GM21737 (cell line): ENCODE measurements around the gene CYTH1.

Source experiments
- ATAC-seq: cut with Tn5 transposase; IDR thresholded peaks from one replicate; pipeline ENCODE4 v1.9.1; 2021; ENCODE audit warnings: mild to moderate bottlenecking, moderate library complexity; ENCODE audit not compliant: unreplicated experiment

CYTH1 gene

DNA sequence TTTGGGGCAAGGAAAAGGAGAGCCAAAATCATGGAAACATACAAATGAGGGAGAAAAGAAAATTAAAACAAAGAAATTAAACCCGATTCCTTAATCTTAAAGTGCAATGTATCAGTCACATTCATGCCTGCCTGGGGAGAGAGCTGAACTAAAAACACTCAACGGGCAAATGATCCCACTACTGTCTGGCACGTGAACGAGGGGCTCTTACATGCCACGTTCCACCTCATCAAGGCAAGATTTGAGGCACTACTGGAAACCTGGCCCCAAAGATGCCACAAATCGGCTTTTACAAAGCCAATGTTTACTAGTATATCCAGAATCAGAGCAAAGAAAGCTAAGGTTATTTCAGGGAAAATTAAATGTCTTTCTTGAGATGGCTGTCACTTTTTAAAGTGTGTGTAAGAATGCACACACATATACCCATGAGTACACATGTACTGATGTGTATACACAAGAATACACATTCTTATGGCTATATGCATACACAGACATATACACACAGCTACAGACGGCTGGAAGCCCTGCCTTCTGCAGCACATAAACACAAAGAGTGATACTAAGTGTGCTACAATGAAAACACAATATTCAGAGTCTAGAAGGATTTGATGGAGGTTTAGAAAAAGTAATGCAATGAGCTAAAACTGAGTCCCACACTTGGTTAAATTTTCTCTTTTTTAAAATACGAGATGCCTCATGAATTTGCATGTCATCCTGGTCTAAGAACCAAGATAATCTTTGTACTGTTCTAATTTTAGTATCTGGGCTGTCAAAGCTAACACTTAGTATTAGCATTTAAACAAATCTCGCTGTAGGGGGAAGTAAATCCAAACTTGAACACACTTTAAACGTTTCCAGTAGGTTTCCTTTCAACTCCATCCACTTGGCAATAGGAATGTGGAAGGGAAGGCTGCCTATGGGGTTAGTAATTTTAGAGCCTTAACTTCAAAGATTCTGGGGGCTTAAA is 85.8 kb downstream of the CYTH1 start:
- no peak for ATAC-seq

DNA sequence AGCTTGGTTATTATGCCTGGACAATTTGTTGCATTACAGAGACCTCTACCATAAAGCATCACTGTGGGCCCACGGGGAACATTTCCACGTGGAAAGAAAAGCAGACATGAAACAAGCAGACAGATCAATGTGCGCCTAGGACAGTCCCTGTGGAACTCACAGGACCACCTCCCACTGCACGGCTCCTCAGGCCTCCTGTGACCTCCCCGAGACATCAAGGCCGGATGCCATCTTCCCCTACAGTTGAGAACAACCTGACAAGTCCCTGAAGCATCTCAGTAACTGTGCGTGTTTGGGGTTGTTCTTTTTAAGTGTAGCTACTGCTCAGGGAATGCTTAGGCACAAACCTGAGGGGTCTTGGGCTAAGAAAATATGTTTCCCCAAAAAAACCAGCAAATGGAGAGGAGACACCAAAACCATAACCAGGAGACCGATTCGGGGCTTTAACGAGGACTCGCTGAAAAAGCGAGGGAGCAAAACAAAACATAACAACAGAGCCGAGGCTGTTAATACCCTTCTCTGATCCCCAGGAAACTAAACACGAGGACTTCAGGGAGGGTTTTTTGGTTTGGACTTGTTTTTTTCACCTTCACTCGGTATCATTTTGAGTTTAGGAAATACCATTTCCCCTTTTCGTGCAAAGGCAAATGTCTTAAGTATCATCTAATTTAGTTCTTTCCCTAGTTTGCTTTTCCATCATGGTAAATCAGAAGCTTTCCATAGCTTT is 87.1 kb downstream of the CYTH1 start:
- ATAC-seq: no peak

DNA sequence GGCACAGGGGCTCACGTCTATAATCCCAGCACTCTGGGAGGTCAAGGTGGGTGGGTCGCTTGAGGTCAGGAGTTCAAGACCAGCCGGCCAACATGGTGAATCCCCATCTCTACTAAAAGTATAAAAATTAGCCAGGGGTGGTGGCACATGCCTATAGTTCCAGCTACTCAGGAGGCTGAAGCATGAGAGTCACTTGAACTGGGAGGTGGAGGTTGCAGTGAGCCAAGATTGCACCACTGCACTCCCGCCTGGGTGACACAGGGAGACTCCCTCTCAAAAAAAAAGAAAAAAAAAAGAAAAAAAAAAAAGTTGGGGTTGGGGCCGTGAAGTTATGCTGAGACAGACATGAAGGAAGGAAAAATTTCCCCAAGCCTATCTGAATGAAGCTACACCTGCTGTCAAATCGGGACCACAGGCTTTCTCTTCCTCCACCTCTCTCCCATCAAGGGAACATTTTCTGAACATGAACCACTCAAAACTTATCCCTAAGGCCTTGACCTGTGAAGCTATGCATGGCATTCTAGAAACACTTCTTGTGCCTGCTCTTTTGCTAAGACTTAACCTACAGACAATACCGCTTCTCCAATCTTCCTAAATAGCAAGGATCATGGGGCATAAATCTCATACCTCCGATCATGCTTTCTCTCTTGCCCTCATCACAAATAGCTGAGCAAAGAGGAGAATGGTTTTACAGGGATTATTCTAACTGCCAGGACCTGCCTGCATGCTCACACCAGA is 88.6 kb downstream of the CYTH1 start:
- ATAC-seq: no peak

DNA sequence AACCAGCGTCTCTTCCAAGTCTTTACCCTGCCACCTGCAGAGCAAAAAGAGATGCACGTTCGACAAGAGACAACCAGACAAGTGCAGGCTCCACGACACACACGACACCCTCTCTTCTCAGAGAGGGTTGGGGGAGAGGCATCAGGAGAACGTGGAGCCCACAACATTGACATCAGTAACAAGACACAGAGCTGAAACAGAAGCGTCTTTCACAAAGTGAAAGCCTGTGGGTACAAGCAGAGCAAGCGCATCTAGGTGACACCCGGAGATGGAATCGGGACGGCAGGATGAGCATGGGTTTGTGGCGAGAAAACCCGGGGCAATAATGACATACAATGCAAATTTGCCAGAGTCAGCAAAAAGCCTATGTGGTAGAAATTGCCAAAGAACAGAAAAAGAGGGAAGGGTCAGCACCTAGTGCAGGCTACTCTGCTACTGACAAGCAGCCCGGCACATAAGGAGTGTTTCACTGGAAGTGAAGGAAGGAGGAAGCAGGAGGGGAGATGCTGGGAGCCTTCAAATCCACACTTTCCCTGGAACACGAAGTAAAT is 89.5 kb downstream of the CYTH1 start:
- no peak for ATAC-seq

DNA sequence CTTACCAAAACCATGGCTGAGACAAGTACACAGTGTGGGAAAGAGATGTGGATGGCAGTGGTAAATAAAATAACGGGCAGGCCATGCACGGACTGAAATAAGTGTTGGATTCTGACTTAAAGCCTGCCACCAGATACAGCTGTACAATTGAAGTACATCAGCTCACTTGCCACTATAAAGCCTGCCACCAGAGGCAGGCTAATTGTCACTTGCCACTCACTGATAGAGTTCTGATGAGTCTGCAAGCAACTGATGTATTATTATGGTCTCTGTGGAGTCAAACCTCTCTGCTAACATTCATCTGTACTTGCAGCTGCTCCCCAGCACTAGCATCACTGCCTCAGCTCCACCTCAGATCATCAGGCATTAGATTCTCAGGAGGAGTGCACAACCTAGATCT is 93.0 kb downstream of the CYTH1 start:
- ATAC-seq: no peak

DNA sequence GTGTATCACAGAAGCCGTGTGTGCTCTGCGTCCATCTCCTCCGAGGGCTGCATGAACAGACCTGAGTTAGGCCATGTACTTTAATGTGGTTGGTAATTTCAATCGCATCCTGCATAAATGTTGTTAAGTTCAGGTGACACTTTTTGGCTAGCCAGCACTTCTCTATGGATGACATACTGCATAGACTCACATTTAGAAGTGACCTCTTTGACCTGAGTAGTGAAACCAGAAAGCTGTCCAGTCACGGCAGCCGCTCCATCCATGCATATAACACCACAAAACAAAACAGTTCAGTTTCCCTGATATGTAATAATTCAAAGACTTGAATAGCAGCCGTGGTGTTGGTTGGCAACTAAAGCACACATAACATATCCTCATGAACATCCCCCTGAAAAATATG is 94.1 kb downstream of the CYTH1 start:
- no peak for ATAC-seq

DNA sequence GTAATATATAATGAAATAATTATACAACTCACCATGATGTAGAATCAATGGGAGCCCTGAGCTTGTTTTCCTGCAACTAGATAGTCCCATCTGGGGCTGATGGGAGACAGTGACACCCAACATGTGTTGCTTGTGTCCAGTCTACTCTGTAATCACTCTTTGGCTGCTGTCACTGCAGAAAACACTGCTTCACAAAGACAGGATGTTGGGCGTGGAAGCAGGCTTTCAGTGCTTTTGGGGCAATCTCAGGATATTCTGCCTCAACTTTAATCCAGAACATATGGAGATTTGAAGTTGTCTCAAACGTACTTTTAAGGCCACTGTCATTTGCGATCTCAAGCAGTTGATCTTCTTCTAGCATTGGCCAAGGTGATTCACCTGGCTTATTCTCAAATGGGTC is 94.9 kb downstream of the CYTH1 start:
- no peak for ATAC-seq

DNA sequence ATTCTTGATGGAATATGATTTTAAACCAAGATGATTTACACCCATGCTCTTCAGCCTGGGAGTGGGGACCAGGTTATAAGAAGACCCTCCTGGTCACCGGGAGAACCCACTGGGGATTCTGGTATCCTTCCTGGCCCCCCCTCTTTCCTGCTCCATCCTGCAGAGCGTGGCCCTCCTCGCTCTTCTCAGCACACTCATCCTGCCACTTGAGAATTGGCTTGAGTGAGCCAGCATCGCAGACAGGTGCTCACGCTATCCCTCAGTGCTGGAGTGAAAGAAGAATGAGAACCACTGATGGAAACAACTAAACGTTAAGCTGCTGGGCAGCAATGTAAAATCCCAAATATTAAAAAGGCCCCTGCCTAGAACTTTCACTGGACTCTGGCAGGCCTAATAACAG is 98.0 kb downstream of the CYTH1 start:
- ATAC-seq: no peak

DNA sequence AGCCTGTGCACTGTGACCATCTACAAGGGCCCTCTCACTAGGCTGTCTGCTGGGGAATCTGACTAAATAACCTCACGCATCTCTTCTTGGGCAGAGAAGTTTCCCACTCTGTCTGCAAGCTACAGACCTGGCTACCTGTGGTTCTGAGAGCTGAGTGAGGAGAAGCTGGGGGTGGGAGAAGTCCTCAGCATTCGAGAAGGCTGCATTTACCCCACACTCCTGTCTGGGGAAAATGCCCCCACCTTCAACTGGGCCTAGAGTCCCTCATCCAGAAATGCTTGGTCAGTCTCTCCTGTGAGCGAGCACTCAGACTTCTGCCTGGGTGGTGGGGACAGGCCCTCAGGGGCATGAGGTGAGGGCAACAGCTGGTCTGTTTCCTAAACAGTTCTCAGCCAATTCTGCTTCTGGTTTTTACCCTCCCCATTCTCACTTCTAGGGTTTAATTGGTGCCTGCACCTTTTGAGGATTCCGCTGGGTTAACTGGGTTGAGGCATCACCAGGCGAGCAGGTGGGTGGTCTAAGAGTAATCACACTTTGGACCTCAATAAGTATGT is 98.6 kb downstream of the CYTH1 start:
- ATAC-seq: no peak

DNA sequence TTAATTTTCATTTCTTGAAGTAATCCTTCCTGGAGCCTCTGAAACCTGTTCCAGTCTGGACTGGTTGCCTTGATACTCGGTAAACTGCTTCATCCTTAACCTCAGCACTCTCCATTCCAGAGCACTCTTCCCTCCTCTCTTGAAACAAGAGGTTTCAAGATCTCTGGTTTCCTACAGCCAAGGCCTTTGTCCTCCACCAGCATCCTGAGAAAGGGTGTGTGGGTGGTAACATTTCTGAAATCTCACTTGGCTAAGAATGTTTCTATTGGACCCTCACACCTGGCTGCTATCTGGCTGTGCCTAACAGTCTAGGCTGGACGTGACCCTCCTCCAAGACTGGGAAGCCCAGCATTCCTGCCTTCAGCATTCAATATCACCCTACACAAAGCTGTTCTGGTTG is 99.7 kb downstream of the CYTH1 start:
- ATAC-seq: no peak

DNA sequence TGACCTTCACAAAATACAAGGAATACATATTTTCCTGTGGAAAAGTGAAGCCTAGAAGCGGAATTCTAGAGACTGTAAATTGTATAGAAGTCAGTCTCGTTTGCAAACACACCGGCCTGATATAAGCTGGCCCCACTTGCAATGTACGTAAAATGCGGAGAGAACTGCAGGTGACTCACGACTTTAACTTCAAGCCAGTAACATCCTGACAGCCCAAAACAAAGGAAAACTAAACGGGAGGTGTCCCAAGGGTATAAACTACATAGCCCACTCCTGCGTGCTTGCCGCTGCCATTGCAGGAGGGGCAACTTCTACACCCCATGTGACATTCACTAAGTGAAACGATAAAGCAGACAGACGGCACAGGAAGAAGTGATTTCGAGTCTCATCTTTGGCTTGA is 101.6 kb downstream of the CYTH1 start:
- no peak for ATAC-seq

DNA sequence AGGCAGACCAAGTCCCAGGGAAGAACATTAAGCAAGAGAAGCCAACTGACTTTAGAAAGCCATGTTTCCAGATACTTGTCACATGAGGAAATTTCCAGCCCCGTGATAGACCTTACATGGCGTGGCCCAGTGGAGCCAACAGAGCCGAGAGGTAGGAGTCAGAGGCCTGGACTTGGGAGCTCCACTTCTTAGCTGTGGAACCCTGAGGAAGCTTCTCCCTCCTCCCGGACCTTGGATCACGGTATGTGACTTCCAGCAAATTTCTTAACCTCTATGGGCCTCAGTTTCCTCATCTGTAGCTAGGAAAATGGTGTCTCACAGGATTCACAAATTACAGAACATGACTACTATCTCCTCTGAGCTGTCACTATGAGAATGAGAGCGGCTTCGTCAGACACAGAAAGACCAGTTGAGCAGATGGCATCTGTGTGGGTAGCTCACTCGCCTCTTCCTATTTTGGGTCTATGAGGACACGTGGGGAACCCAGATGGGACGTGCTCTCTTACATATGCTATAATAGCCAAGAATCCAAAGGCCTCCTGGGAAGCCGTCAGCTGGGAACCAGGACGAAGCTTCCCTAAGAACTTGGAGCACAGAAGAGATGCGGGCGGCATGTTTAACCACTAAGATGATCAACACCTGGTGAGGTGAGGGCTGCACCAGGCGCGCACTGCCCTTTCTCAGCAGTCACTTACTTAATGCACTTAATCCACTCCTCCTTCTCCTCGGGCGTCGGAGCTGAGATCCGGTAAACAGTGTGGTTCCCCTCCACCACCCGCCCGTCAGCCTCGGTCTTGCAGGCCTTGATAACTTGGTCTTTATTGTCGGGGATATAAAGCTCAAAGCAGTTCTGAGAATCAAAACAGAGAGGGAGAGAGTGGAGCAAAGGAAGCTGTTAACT is 102.3 kb downstream of the CYTH1 start:
- ATAC-seq: no peak

DNA sequence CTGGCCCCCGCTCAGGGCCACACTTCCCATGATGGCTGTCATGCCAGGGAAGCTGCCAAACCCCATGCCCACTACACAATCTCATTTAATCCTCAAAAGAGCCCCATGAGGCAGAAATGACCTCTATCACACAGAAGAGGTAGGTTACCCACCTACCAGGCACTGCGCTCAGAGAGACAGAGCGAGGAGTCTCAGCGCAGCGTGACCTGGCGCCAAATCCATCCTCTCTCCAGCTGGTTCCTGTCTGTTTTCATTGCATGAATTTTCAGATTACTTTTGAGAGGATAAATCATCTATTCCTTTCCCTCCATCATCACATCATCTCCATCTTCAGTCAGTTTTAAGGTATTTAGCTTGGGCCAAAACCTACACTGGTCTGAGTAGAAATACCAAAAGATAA is 103.4 kb downstream of the CYTH1 start:
- ATAC-seq: no peak

DNA sequence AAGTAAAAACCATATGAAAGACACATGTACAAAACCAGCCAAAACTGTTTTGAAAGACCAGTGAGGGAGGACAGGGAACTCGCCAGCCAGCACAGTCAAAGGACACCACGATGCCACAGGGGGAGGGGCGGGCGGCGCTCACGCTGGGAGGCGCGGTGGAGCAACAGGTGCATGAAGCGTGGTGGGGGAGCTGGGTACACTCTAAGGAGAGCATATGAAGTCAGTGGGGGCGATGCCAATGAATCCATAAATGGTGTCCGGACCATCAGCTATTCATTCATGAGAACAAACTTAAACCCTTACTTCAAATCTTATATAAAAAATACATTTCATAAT is 103.9 kb downstream of the CYTH1 start:
- ATAC-seq: no peak

DNA sequence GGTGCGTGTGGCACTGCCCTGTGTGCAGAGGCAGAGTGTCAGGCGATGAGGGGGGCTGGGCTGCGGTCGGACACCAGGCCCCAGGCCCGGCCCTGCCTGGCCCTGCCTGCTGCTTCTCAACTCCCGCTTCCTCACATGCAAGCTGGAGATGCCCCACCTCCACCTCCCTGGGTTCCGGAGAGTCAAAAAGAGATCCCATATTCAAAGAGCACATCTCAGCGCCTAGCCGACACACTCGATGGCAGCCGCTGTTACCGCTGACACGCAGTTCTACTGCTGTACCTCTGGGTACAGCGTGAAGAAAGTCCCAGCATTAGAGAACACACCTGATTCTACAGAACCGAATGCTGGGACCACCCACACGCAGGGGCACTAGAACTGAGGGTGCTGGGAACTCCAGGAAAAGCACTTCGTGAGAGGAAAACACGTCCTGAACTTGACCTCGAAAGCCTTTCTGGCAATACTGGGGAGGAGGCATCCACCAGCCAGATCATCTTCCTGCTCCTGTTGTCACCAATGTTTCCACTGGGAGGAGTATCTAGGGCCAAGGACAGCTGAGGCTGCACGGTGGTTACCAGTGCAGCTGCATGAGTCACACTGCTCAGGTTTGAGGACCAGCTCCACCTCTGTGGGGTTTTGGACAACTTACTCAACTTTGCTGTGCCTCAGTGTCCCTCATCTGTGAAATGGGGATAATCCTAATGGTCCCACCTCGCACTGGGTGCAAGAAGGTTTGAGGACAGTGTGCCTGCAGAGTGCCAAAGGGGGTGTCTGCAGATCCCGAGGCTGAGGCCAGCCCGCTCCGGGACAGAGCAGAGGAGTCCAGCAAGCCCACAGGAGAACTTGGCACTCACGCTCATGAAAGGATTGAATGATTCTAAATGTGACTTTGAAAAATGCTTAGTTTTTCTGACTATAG is 104.5 kb downstream of the CYTH1 start:
- ATAC-seq: no peak

DNA sequence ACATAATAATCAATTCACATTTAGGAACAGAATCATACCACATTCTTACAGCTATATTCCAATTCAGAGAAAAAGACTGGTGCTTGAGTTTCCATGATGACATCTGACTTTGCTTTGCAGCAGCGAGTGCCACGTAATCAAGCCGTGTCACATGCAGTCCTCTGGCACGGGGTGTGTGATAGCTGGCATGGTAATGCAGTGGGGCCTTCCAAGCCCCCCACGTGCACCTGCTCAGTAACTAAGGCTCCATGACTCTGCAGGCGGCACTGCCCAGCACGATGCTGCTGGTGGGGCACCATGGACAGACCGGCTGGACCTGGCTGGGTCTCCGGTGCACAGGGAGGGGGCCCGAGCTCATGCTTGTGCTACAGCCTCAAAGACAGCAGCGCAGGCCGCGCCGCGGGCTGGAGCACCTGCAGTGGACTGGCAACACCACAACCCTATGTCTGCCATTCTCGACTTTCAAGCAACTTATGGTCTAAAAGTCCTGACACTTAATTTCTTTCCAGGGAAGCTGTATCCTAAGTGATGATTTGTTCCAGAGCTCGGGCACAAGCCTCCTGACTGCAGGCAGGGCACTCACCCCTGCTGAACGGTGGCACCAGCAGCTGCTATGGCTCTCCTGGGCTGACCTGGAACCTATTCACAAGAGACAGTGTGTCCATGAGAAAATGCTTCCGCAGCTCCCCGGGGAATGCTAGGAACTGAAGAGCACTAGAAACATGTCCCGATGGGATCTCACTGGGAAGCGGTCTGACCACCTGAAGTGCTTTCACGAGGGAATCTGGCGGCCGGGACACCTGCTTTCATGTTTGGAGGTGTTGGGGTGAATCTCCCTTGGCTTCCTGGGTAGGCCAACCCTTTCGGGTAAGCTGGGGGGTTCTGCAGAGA is 105.4 kb downstream of the CYTH1 start:
- ATAC-seq: no peak

DNA sequence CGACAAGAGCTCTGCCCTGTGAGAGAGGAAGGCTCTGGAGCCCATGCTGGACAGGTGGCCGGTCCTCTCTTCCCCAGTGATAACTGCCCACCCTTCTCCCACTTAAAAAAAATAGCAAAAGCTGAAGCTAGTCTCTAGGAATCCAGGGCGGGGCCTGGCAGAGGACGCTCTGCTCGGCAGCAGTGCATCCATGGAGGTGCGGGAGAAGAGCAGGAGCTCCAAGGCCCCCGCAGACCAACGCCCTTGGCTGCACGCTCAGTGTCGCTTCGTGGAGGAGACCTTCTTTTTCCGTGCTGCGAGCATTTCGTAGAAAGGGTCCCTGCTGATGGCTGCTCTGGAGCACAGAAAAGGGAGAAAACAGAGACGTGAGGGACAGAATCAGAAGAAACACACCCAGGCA is 106.2 kb downstream of the CYTH1 start:
- ATAC-seq: no peak

DNA sequence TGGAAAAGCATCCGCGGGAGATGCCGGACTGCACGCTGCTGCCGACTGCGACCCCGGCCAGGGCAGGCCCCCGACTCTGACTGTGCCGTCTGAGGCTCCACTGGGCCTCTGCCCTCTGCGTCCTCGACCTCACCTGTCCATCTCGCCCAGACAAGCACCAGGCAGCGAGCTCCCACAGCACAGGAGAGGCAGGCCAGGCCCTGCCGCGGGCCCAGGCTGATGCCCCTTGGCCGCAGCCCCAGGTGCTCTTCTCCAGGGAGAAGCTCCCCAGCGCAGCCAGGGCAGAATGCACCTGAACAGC is 106.8 kb downstream of the CYTH1 start:
- ATAC-seq: no peak
